ENCODE results near the gene LMTK2. TPM values are rescaled to one million over a fixed set of nuclear protein-coding genes. Genes with fewer than 3 reads are reported as not detected.

The LMTK2 gene
- total RNA-seq, 1 donor from 2014 or later, result 15.4 TPM

- H3K27me3 Mint-ChIP-seq (ENCODE audit: unreplicated experiment), result peaks cover 4% of the 10 kb centered on the region
- H3K36me3 Mint-ChIP-seq (ENCODE audit: unreplicated experiment), result no peaks in the 10 kb centered on the region
- TF ChIP-seq CTCF (IDR thresholded peaks at IDR 0.05), result no peak
- peak; percentile 6 for DNase-seq (ENCODE audit: extremely low spot score, unreplicated experiment)
- H3K4me1 Mint-ChIP-seq (ENCODE audit: unreplicated experiment), result no peaks in the 10 kb centered on the region
- no peaks in the 10 kb centered on the region for H3K9me3 Mint-ChIP-seq (ENCODE audit: unreplicated experiment)
- no peak overlapping the region for H3K27ac Mint-ChIP-seq (ENCODE audit: unreplicated experiment)
- no peak overlapping the region for H3K4me3 Mint-ChIP-seq (ENCODE audit: unreplicated experiment)
Observed at GRCh38 chr7:98088109-98088508, 18.6 kb upstream of the LMTK2 start.

GRCh38 chr7:98090116-98090515, 16.5 kb upstream of the LMTK2 start:
- no peak for TF ChIP-seq CTCF (IDR thresholded peaks at IDR 0.05)
- Mint-ChIP-seq H3K27me3 (ENCODE audit: unreplicated experiment) (peaks cover 5% of the 10 kb centered on the region), H3K4me1 (ENCODE audit: unreplicated experiment) (no peaks in the 10 kb centered on the region), H3K9me3 (ENCODE audit: unreplicated experiment) (peaks cover 15% of the 10 kb centered on the region), H3K36me3 (ENCODE audit: unreplicated experiment) (no peaks in the 10 kb centered on the region), H3K4me3 (ENCODE audit: unreplicated experiment) (no peak overlapping the region), H3K27ac (ENCODE audit: unreplicated experiment) (no peak overlapping the region)
- peak; percentile 40 for DNase-seq (ENCODE audit: extremely low spot score, unreplicated experiment)

- H3K4me1 Mint-ChIP-seq (ENCODE audit: unreplicated experiment), result no peaks in the 10 kb centered on the region
- peaks cover 2% of the 10 kb centered on the region for H3K27me3 Mint-ChIP-seq (ENCODE audit: unreplicated experiment)
- no peak for DNase-seq (ENCODE audit: extremely low spot score, unreplicated experiment)
- no peak overlapping the region for H3K4me3 Mint-ChIP-seq (ENCODE audit: unreplicated experiment)
- no peaks in the 10 kb centered on the region for H3K36me3 Mint-ChIP-seq (ENCODE audit: unreplicated experiment)
- H3K9me3 Mint-ChIP-seq (ENCODE audit: unreplicated experiment), result peaks cover 21% of the 10 kb centered on the region
- no peak for TF ChIP-seq CTCF (IDR thresholded peaks at IDR 0.05)
- no peak overlapping the region for H3K27ac Mint-ChIP-seq (ENCODE audit: unreplicated experiment)
Observed at GRCh38 chr7:98091061-98091460, 15.6 kb upstream of the LMTK2 start.

- H3K4me3 Mint-ChIP-seq (ENCODE audit: unreplicated experiment), result no peak overlapping the region
- peaks cover 2% of the 10 kb centered on the region for H3K27me3 Mint-ChIP-seq (ENCODE audit: unreplicated experiment)
- no peak overlapping the region for H3K27ac Mint-ChIP-seq (ENCODE audit: unreplicated experiment)
- DNase-seq (ENCODE audit: extremely low spot score, unreplicated experiment), result no peak
- no peak for TF ChIP-seq CTCF (IDR thresholded peaks at IDR 0.05)
- no peaks in the 10 kb centered on the region for H3K4me1 Mint-ChIP-seq (ENCODE audit: unreplicated experiment)
- peaks cover 21% of the 10 kb centered on the region for H3K9me3 Mint-ChIP-seq (ENCODE audit: unreplicated experiment)
- no peaks in the 10 kb centered on the region for H3K36me3 Mint-ChIP-seq (ENCODE audit: unreplicated experiment)
Observed at GRCh38 chr7:98091523-98091922, 15.1 kb upstream of the LMTK2 start.

- Mint-ChIP-seq H3K4me1 (ENCODE audit: unreplicated experiment) (no peaks in the 10 kb centered on the region), H3K36me3 (ENCODE audit: unreplicated experiment) (peaks cover 4% of the 10 kb centered on the region), H3K27me3 (ENCODE audit: unreplicated experiment) (peaks cover 2% of the 10 kb centered on the region), H3K4me3 (ENCODE audit: unreplicated experiment) (no peak overlapping the region), H3K9me3 (ENCODE audit: unreplicated experiment) (peaks cover 49% of the 10 kb centered on the region), H3K27ac (ENCODE audit: unreplicated experiment) (no peak overlapping the region)
- TF ChIP-seq CTCF (IDR thresholded peaks at IDR 0.05), result no peak
- no peak for DNase-seq (ENCODE audit: extremely low spot score, unreplicated experiment)
Observed at GRCh38 chr7:98097042-98097645, 9.5 kb upstream of the LMTK2 start.

All from osteocyte (in vitro differentiated cells).